GM12875 (cell line): ENCODE results near the gene CCDC171.
"Not testable (repeated sequence)": the region's sequence is repeated elsewhere in the genome, so short reads cannot be mapped to it uniquely, and the experiment has no call there.

Experiments
- H3K4me3 ChIP-seq: one replicate; pipeline ENCODE4 v1.5.1; 2011; ENCODE audit warnings: low read depth, low read length, control low read depth
- TF ChIP-seq, protein P1 (sequence below): IDR thresholded peaks from 2 replicates; pipeline ENCODE4 v1.5.1; 2011; ENCODE audit warnings: low read depth, mild to moderate bottlenecking, control low read depth, inconsistent platforms, low read length, moderate library complexity, borderline replicate concordance; ENCODE audit not compliant: insufficient read depth

The CCDC171 gene

DNA sequence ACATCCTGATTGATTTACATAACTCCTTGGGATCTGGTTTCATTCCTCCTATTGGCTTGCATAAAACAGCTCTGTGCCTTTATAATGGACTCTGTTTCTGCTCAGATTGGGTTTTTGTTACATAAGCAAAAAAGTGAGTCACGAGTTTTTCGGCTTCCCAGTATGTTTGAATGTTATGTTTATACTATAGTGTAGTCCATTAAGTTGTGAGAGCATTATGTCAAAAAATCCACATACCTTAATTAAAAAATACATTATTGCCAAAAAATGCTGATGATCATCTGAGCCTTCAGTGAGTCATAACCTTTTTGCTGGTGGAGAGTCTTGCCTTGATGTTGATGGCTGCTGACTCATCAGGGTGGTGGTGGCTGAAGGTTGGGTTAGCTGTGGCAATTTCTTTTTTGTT is 144.6 kb downstream of the CCDC171 start:
- H3K4me3 ChIP-seq, result no peak overlapping the region
- TF ChIP-seq, protein P1, sequence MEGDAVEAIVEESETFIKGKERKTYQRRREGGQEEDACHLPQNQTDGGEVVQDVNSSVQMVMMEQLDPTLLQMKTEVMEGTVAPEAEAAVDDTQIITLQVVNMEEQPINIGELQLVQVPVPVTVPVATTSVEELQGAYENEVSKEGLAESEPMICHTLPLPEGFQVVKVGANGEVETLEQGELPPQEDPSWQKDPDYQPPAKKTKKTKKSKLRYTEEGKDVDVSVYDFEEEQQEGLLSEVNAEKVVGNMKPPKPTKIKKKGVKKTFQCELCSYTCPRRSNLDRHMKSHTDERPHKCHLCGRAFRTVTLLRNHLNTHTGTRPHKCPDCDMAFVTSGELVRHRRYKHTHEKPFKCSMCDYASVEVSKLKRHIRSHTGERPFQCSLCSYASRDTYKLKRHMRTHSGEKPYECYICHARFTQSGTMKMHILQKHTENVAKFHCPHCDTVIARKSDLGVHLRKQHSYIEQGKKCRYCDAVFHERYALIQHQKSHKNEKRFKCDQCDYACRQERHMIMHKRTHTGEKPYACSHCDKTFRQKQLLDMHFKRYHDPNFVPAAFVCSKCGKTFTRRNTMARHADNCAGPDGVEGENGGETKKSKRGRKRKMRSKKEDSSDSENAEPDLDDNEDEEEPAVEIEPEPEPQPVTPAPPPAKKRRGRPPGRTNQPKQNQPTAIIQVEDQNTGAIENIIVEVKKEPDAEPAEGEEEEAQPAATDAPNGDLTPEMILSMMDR, result no peak

DNA sequence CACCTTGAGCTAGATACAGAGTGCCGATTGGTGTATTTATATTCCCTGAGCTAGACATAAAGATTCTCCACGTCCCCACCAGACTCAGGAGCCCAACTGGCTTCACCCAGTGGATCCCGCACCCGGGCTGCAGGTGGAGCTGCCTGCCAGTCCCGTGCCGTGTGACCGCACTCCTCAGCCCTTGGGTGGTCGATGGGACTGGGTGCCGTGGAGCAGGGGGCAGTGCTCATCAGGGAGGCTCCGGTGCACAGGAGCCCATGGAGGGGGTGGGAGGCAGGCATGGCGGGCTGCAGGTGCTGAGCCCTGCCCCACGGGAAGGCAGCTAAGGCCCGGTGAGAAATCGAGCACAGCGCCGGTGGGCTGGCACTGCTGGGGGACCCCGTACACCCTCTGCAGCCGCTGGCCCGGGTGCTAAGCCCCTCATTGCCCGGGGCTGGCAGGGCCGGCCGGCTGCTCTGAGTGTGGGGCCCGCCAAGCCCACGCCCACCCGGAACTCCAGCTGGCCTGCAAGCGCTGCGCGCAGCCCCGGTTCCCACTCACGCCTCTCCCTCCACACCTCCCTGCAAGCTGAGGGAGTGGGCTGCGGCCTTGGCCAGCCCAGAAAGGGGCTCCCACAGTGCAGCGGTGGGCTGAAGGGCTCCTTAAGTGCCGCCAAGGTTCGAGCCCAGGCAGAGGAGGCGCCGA is 147.2 kb downstream of the CCDC171 start:
- not testable (repeated sequence) for H3K4me3 ChIP-seq

DNA sequence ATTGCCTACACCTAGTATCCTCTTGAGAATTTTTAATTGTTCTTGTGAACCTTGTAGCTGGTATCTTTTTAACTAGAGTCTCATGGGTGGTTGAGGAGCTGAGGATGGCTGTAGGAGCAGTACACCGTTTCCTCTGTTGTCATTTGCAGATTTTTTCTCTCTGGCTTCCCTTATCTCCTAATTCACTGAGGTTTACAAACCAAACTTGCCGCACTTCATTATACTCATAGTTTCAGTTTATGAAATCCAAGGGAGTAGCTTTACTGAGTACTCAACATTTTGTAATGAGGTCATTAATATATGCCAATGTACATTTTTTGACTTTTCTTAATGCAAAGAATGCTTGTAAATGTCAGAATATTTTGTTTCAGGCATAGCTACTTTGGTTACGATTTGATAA is 154.2 kb downstream of the CCDC171 start:
- H3K4me3 ChIP-seq, result no peak overlapping the region
- TF ChIP-seq, protein P1, result no peak

DNA sequence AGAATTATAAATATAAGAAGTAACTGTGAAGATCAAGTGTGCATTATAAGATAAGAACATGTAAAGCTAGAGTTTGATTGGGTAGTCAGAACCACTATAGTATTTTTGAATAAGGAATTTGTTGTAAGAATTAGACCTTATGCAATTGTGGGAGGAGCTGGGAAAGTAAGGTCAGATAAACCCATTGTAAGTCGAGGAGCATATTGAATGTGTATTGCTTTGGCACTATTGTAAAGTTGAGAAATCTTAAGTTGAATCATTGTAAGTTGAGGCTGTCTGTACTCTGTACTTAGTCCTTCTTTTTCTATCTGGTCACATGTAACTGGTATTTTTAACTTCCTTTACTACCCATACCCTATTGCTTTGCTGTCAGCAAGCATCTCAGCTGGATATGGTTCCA is 158.7 kb downstream of the CCDC171 start:
- no peak overlapping the region for H3K4me3 ChIP-seq
- TF ChIP-seq, protein P1, result no peak

DNA sequence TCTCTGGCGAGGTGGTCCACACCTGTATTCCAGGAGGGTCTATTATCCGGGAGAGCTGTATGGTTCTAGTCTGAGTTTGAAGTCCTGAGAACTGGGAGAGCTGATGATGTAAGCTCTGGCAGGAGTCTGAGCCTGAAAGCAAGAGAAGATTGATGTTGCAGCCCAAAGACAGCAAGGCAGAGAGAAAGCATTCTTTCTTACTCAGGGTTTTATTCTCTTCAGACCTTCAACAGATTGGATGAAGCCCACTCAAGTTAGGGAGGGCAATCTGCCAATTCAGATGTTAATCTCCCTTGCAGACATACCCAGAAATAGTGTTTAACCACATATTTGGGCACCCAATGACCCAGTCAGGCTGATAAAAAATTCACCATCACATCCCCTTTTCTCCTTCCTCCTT is 159.1 kb downstream of the CCDC171 start:
- H3K4me3 ChIP-seq, result no peak overlapping the region
- TF ChIP-seq, protein P1, result no peak

DNA sequence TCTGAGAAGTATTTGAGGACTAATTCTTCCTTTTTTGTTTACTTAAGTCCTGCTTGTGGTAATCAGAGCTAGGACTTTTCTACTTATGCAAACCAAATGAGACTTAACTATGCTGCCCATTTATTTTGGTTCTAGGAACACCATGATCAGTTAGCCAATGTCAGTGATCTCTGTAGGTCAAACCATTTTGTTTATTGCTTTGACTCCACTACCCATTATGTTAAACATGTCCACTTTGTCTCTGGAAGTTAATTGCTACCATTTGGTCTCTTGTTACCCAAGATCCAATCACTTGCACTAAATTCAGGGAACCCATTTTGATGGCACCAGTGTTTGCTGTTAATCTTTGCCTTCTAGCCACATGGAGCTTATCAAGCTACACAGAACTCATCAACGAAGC is 161.9 kb downstream of the CCDC171 start:
- H3K4me3 ChIP-seq, result no peak overlapping the region
- TF ChIP-seq, protein P1, result no peak

DNA sequence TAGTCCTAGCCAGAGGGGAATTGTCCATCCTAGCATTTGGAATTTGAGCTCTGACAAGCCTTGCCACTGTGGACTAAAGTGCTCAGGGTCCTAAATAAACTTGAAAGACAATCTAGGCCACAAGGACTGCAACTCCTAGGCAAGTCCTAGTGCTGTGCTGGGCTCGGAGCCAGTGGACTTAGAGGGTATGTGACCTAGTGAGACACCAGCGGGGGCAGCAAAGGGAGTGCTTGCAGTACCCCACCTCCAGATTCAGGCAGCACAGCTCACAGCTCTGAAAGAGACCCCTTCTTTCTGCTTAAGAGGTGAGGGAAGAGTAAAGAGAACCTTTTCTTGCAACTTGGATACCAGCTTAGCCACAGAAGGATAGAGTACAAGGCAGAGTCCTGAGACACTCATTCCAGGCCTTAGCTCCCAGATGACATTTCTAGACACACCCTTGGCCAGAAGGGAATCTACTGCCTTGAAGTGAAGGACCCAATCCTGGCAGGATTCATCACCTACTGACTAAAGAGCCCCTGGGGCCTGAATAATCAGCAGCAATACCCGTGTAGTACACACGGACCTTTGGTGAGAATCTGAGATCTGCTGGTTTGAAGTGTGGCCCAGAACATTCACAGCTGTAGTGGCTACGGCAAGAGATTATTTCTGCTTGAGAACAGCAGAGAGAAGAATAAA is 164.6 kb downstream of the CCDC171 start:
- H3K4me3 ChIP-seq, result no peak overlapping the region
- TF ChIP-seq, protein P1, result no peak

DNA sequence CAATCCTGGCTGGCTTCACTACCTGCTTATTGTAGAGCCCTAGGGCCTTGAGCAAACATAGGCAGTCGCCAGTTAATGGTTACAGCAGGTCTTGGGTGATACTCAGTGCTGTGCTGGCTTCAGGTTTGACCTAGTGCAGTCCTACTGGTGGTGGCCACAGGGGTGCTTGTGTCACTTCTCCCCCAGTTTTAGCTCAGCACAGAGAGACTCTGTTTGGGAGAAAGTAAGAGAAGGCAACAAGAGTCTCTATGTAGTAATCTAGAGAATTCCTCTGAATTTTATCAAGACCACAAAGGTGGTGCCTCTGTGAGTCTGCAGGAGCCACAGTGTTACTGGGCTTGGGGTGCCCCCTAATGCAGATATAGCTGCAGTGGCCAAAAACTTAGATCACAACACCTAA is 165.6 kb downstream of the CCDC171 start:
- no peak overlapping the region for H3K4me3 ChIP-seq
- TF ChIP-seq, protein P1, result no peak
